OCI-LY3 (cell line): ENCODE results near the gene NTNG2.

ENCODE experiments used
- H2AFZ ChIP-seq: fragments of 200-600, 300-600 bp; shearing (Covaris generic); 2 replicates; pipeline ENCODE4 v1.6.0; 2014; ENCODE audit warnings: antibody characterized with exemption, low read depth, low read length
- H3K27ac ChIP-seq: fragments of 200-600, 300-600 bp; sonication (generic); 2 replicates; pipeline ENCODE4 v1.5.1; 2014; ENCODE audit warnings: mild to moderate bottlenecking, low read length, moderate library complexity, mixed read lengths
- H3K27me3 ChIP-seq: fragments of 200-600, 300-600 bp; sonication (generic); 2 replicates; pipeline ENCODE4 v1.6.1; 2014; ENCODE audit warnings: low read depth, low read length, mixed read lengths
- H3K36me3 ChIP-seq: fragments of 200-600, 300-600 bp; sonication (generic); replicated peaks from 2 replicates; pipeline ENCODE3; 2014; ENCODE audit warnings: low read depth, low read length, mixed read lengths
- H3K4me1 ChIP-seq: fragments of 300-600, 200-600 bp; sonication (generic); 2 replicates; pipeline ENCODE4 v1.6.1; 2014; ENCODE audit warnings: low read length, mixed read lengths
- H3K4me2 ChIP-seq: fragments of 200-600, 300-600 bp; sonication (generic); 2 replicates; pipeline ENCODE4 v1.6.1; 2014; ENCODE audit warnings: low read length, mixed read lengths
- H3K4me3 ChIP-seq: fragments of 300-600, 200-600 bp; sonication (generic); 2 replicates; pipeline ENCODE4 v1.5.1; 2014; ENCODE audit warnings: antibody characterized with exemption, mild to moderate bottlenecking, low read length, moderate library complexity
- H3K79me2 ChIP-seq: fragments of 300-600, 200-600 bp; shearing (Covaris generic); 2 replicates; pipeline ENCODE4 v1.6.1; 2014; ENCODE audit warnings: mild to moderate bottlenecking, low read length, mixed read lengths
- H3K9ac ChIP-seq: fragments of 300-600, 200-600 bp; shearing (Covaris generic); 2 replicates; pipeline ENCODE4 v1.6.0; 2014; ENCODE audit warnings: mild to moderate bottlenecking, low read length, moderate library complexity
- H3K9me3 ChIP-seq: fragments of 200-600, 300-600 bp; shearing (Covaris generic); 2 replicates; pipeline ENCODE4 v1.6.1; 2014; ENCODE audit warnings: low read length, mixed read lengths; ENCODE audit not compliant: insufficient read depth
- H4K20me1 ChIP-seq: fragments of 200-600, 300-600 bp; sonication (generic); 2 replicates; pipeline ENCODE4 v1.6.1; 2016; ENCODE audit warnings: low read length, mixed read lengths; ENCODE audit not compliant: insufficient read depth
- CTCF ChIP-seq: fragments of 200-600, 300-600 bp; sonication (generic); IDR thresholded peaks from 2 replicates; pipeline ENCODE4 v1.5.1; 2014; ENCODE audit warnings: antibody characterized with exemption, low read length, low read depth
- EZH2phosphoT487 ChIP-seq: fragments of 200-600 bp; shearing (Covaris generic); IDR thresholded peaks from 2 replicates; pipeline ENCODE4 v1.6.1; 2018; ENCODE audit warnings: antibody characterized with exemption, mixed run types, low read depth

NTNG2 gene

GRCh38 chr9:132142924-132143323, 18.9 kb upstream of the NTNG2 start:
- Histone ChIP-seq H3K4me3 (no peak overlapping the region), H4K20me1 (no peaks in the 10 kb centered on the region), H3K27ac (no peak overlapping the region), H3K9me3 (no peaks in the 10 kb centered on the region), H3K9ac (no peak overlapping the region), H3K36me3 (no peaks in the 10 kb centered on the region), H3K27me3 (peaks cover 38% of the 10 kb centered on the region), H3K4me2 (no peak overlapping the region), H2AFZ (no peak overlapping the region), H3K79me2 (no peaks in the 10 kb centered on the region), H3K4me1 (peaks cover 6% of the 10 kb centered on the region; the same call in 1 of the 2 replicates)
- no peak for TF ChIP-seq EZH2phosphoT487
- TF ChIP-seq CTCF: no peak

GRCh38 chr9:132143359-132143758, 18.5 kb upstream of the NTNG2 start:
- H3K4me1 ChIP-seq: peaks cover 6% of the 10 kb centered on the region; the same call in 1 of the 2 replicates
- H3K36me3 ChIP-seq: no peaks in the 10 kb centered on the region
- H3K79me2 ChIP-seq: no peaks in the 10 kb centered on the region
- H4K20me1 ChIP-seq: no peaks in the 10 kb centered on the region
- peaks cover 38% of the 10 kb centered on the region for H3K27me3 ChIP-seq
- no peak overlapping the region for H3K4me3 ChIP-seq
- H3K4me2 ChIP-seq: no peak overlapping the region
- no peak overlapping the region for H2AFZ ChIP-seq
- H3K9ac ChIP-seq: no peak overlapping the region
- no peak overlapping the region for H3K27ac ChIP-seq
- no peaks in the 10 kb centered on the region for H3K9me3 ChIP-seq
- no peak for TF ChIP-seq EZH2phosphoT487
- TF ChIP-seq CTCF: no peak

GRCh38 chr9:132144708-132145365, 17.0 kb upstream of the NTNG2 start:
- no peak for TF ChIP-seq CTCF
- no peak for TF ChIP-seq EZH2phosphoT487
- Histone ChIP-seq H3K4me2 (no peak overlapping the region), H3K4me1 (peaks cover 6% of the 10 kb centered on the region; the same call in 1 of the 2 replicates), H3K4me3 (no peak overlapping the region), H3K79me2 (no peaks in the 10 kb centered on the region), H3K9me3 (no peaks in the 10 kb centered on the region), H3K27ac (no peak overlapping the region), H2AFZ (no peak overlapping the region), H3K36me3 (no peaks in the 10 kb centered on the region), H3K9ac (no peak overlapping the region), H4K20me1 (no peaks in the 10 kb centered on the region), H3K27me3 (peaks cover 43% of the 10 kb centered on the region)

GRCh38 chr9:132146039-132146438, 15.8 kb upstream of the NTNG2 start:
- H4K20me1 ChIP-seq: no peaks in the 10 kb centered on the region
- H3K4me1 ChIP-seq: peaks cover 6% of the 10 kb centered on the region; the same call in 1 of the 2 replicates
- H3K9ac ChIP-seq: no peak overlapping the region
- no peak overlapping the region for H3K4me3 ChIP-seq
- H2AFZ ChIP-seq: no peak overlapping the region
- peaks cover 44% of the 10 kb centered on the region for H3K27me3 ChIP-seq
- H3K79me2 ChIP-seq: no peaks in the 10 kb centered on the region
- no peak overlapping the region for H3K27ac ChIP-seq
- no peaks in the 10 kb centered on the region for H3K9me3 ChIP-seq
- no peak overlapping the region for H3K4me2 ChIP-seq
- TF ChIP-seq CTCF (no peak), EZH2phosphoT487 (no peak)
- no peaks in the 10 kb centered on the region for H3K36me3 ChIP-seq
